ENCODE data around the gene PHYHIPL.

PHYHIPL gene

GRCh38 chr10:59176241-59177030, at the start of gene PHYHIPL:
TSS of gene PHYHIPL (plus strand) at chr10:59176643. CDS start at chr10:59176854, 211 bp downstream.
- no peak for DNase-seq

- no peak for DNase-seq
Observed at GRCh38 chr10:59126991-59127390, 49.5 kb upstream of the PHYHIPL start.

GRCh38 chr10:59127991-59128390, 48.5 kb upstream of the PHYHIPL start:
- no peak for DNase-seq

GRCh38 chr10:59129867-59130266, 46.6 kb upstream of the PHYHIPL start:
- no peak for DNase-seq

GRCh38 chr10:59131666-59132065, 44.8 kb upstream of the PHYHIPL start:
- DNase-seq = no peak

- no peak for DNase-seq
Observed at GRCh38 chr10:59133841-59134593, 42.4 kb upstream of the PHYHIPL start.

GRCh38 chr10:59134785-59135184, 41.7 kb upstream of the PHYHIPL start:
- no peak for DNase-seq

GRCh38 chr10:59135275-59135674, 41.2 kb upstream of the PHYHIPL start:
- DNase-seq = no peak

DNA sequence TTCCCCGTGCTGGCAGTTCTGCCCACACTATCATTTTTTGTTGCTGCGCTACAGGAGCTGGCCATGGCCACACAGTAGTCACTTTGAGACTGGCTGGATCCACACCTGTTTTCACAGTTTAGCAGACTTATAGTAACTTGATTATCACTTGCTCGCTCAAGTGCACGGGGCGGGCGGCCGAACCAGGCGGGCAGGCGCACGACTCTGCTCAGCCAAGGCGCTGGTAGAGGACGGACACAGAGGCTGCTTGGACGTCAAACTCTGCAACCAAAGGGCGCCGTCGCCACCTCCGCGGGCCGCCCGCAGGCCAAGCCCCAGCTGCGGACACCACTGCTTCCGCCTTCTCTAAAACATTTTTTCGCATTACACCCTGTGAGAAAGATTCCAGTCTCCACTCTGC, 38.4 kb upstream of the PHYHIPL start:
- no peak for DNase-seq

- no peak for DNase-seq
Observed at GRCh38 chr10:59143544-59143943, 32.9 kb upstream of the PHYHIPL start.

DNA sequence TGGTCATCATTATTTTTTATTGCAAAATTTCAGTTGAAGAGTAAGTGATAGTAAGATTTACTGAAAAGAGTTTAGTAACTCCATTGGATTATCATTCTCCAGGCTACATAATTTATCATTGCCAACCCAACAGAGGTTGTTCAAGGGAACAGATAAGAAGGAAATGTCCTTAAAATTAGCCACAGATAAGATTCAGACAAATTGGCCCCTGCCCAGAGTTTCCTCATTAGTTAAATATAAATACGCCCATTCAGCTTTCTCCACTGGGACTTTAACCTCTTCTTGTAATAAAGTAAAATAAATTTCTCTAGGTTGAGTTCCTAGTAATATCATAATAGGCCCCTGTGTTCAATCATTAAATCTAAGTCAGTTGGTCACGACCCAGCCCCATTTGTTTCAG, 27.7 kb upstream of the PHYHIPL start:
- no peak for DNase-seq

DNA sequence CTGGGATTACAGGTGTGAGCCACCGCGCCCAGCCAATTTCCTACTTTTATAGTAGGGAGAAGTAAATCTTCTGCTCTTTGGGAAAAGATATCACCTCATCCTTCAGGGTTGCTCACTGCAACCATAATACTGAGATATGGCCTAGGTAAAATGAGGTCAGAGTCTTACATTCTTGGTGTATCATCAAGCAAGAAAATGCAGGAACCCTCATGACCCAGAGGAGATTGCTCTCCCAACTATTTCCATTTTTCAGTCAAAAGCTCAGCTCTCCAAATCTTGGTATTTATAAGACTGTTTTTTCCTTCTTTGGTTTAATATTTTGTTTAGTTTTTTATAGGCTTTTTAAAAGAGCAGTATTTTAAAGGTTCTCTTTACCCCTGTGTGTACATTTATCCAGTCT, 20.9 kb upstream of the PHYHIPL start:
- no peak for DNase-seq

DNA sequence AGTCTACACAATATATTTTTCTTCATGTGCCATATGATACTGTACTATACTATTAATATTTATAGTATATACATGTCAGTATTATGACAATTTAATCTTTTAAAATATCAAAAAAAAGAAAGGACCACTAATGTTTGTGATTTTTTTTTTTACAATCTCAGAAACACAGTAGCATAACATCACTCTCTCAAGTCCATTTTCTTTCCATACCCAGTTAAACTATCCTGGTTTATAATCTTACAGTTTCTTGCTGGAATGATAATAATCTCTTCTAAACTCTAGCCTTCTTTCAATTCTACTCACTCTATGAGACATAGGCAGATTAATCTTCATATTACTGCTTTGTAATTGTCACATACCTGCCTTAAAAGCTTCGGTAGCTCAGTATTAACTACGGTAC, 8.9 kb upstream of the PHYHIPL start:
- no peak for DNase-seq

- no peak for DNase-seq
Observed at GRCh38 chr10:59172567-59172966, 3.9 kb upstream of the PHYHIPL start.

- DNase-seq = no peak
Observed at GRCh38 chr10:59173414-59173813, 3.0 kb upstream of the PHYHIPL start.

DNA sequence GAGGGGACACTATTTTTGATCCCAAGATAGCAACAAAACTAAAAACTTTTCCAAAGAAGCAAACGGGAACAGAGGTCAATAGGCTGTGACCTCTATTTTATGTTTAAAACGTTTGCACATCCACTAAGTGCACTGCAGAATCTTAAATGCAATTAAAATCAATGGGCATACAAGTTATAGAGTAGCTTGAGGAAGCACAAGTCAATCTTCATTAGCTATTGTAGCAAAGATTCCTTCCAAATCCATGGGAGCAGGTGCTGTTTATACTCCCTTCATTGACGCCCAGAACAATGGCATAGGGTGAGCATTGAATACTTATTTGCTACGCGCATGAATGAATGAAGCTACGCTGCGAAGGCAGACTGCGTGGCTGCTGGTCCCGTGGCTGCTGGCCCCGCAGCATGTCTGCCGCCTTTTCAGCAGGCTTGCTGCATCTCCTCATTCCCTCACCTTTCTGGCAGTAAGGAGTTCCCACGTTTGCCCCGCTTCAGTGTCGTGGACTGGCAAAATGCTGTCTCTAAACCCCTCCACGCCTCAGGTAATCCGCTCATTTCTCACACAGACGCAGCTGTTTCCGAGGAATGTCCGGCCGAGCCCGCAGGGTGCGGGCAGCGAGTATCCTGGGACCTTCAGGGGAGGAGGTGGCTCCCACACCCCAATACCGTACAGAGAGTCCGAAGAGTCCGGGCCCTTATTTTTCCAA, 754 bp upstream of the PHYHIPL start:
- DNase-seq = no peak

GRCh38 chr10:59177031-59177797, 771 bp downstream of the PHYHIPL start:
- DNase-seq = peak; percentile 3

- no peak for DNase-seq
Observed at GRCh38 chr10:59177836-59178235, 1.4 kb downstream of the PHYHIPL start.

GRCh38 chr10:59179068-59179467, 2.6 kb downstream of the PHYHIPL start:
- no peak for DNase-seq

GRCh38 chr10:59180689-59181270, 4.3 kb downstream of the PHYHIPL start:
- no peak for DNase-seq

GRCh38 chr10:59181668-59182067, 5.2 kb downstream of the PHYHIPL start:
- peak; percentile 20 for DNase-seq

- DNase-seq = no peak
Observed at GRCh38 chr10:59190332-59190731, 13.9 kb downstream of the PHYHIPL start.
